ENCODE data around the gene CDK10. TPM values are rescaled to one million over a fixed set of nuclear protein-coding genes. Genes with fewer than 3 reads are reported as not detected.

The CDK10 gene
- polyA plus RNA-seq, 1 experiment = 31.6 TPM

- POLR2A ChIA-PET = interaction anchor here (0.9 kb wide), 1 partner anchor 15 kb away, joined by 4 read pairs; no protein-coding TSS in a partner anchor
- H3K4me3 ChIP-seq (ENCODE audit: low read depth, low read length) = peak within 1 kb of the TSS; percentile 90
- peak within 1 kb of the TSS; percentile 82 for H3K27ac ChIP-seq (ENCODE audit: low read depth, low read length)
- CTCF ChIA-PET = interaction anchor here (2.0 kb wide), 1 partner anchor 15 kb away, joined by 7 read pairs; no protein-coding TSS in a partner anchor
- no peaks in the 10 kb centered on the region; the same call in 1 of the 2 replicates for H3K9me3 ChIP-seq (ENCODE audit: control insufficient read depth, insufficient read depth, low read length)
- no peak for TF ChIP-seq CTCF (IDR thresholded peaks at IDR 0.05; ENCODE audit: low read depth, low read length)
- H3K27me3 ChIP-seq (ENCODE audit: control insufficient read depth, insufficient read depth, low read length) = no peaks in the 10 kb centered on the region
- no peak for DNase-seq (ENCODE audit: low read depth, low spot score)
These were observed 34.5 kb downstream of the CDK10 start, which contains the start of the genes VPS9D1 and ZNF276 for GRCh38 chr16:89720813-89721545. Gene VPS9D1, minus strand, starts transcription at chr16:89720898. Its CDS starts 37 bp downstream, at chr16:89720861. Gene ZNF276, plus strand, starts transcription at chr16:89721537. Its CDS starts 104 bp downstream, at chr16:89721641.

- no peak for DNase-seq (ENCODE audit: low read depth, low spot score)
- peak overlapping the region; percentile 90 for H3K4me3 ChIP-seq (ENCODE audit: low read depth, low read length)
- CTCF ChIA-PET = no interaction called here
- TF ChIP-seq CTCF (IDR thresholded peaks at IDR 0.05; ENCODE audit: low read depth, low read length) = no peak
- H3K9me3 ChIP-seq (ENCODE audit: control insufficient read depth, insufficient read depth, low read length) = no peaks in the 10 kb centered on the region; the same call in 1 of the 2 replicates
- POLR2A ChIA-PET = no interaction called here
- H3K27ac ChIP-seq (ENCODE audit: low read depth, low read length) = peak overlapping the region; percentile 39
- H3K27me3 ChIP-seq (ENCODE audit: control insufficient read depth, insufficient read depth, low read length) = no peaks in the 10 kb centered on the region
These were observed 35.3 kb downstream of the CDK10 start for GRCh38 chr16:89721546-89722391.

- CTCF ChIA-PET = no interaction called here
- Histone ChIP-seq H3K27me3 (ENCODE audit: control insufficient read depth, insufficient read depth, low read length) (no peaks in the 10 kb centered on the region), H3K9me3 (ENCODE audit: control insufficient read depth, insufficient read depth, low read length) (no peaks in the 10 kb centered on the region; the same call in 1 of the 2 replicates), H3K27ac (ENCODE audit: low read depth, low read length) (no peak overlapping the region), H3K4me3 (ENCODE audit: low read depth, low read length) (peak overlapping the region; percentile 90)
- DNase-seq (ENCODE audit: low read depth, low spot score) = no peak
- POLR2A ChIA-PET = interaction anchor here (1.4 kb wide), 1 partner anchor 151 kb away, joined by 5 read pairs; the partner anchor contains the start of gene TCF25
- TF ChIP-seq CTCF (IDR thresholded peaks at IDR 0.05; ENCODE audit: low read depth, low read length) = no peak
These were observed 36.1 kb downstream of the CDK10 start for GRCh38 chr16:89722392-89723278.

- POLR2A ChIA-PET = interaction anchor here (1.4 kb wide), 1 partner anchor 150 kb away, joined by 5 read pairs; the partner anchor contains the start of gene TCF25
- CTCF ChIA-PET = interaction anchor here (0.8 kb wide), 1 partner anchor 10 kb away, joined by 5 read pairs; no protein-coding TSS in a partner anchor
- TF ChIP-seq CTCF (IDR thresholded peaks at IDR 0.05; ENCODE audit: low read depth, low read length) = no peak
- Histone ChIP-seq H3K9me3 (ENCODE audit: control insufficient read depth, insufficient read depth, low read length) (no peaks in the 10 kb centered on the region; the same call in 1 of the 2 replicates), H3K27ac (ENCODE audit: low read depth, low read length) (no peak overlapping the region), H3K27me3 (ENCODE audit: control insufficient read depth, insufficient read depth, low read length) (no peaks in the 10 kb centered on the region), H3K4me3 (ENCODE audit: low read depth, low read length) (peak overlapping the region; percentile 90; the same call in 1 of the 2 replicates)
- DNase-seq (ENCODE audit: low read depth, low spot score) = no peak
These were observed 37.1 kb downstream of the CDK10 start for GRCh38 chr16:89723279-89724250.
